ENCODE results near the gene METRN. TPM values are rescaled to one million over a fixed set of nuclear protein-coding genes. Genes with fewer than 3 reads are reported as not detected.

Gene METRN
- total RNA-seq, 4 donors from 2014 or later: 56.5 to 143 (median 78.0) TPM

GRCh38 chr16:707062-707538 is 7.8 kb upstream of the METRN start:
- TF ChIP-seq EP300 (IDR thresholded peaks at IDR 0.05) (no peak), POLR2A (IDR thresholded peaks at IDR 0.05; ENCODE audit: low read depth) (no peak), CTCF (IDR thresholded peaks at IDR 0.05) (no peak), POLR2AphosphoS5 (IDR thresholded peaks at IDR 0.05) (no peak)
- DNase-seq (ENCODE audit: extremely low spot score): no peak
- peaks cover 9 to 44% (median 32%) of the 10 kb centered on the region in 4 donors for H3K4me1 ChIP-seq
- intact Hi-C loops (cut with DNase I): no loop called here
- no peak overlapping the region for H3K27ac ChIP-seq (replicated peaks in 1 of 4)
- H3K4me3 ChIP-seq: no peak overlapping the region
- H3K9me3 ChIP-seq: no peaks in the 10 kb centered on the region
- WGBS: 35% methylated on average over 14 of the region's 14 CpGs
- H3K27me3 ChIP-seq: peaks cover 0 to 99% (median 84%) of the 10 kb centered on the region in 4 donors
- H3K36me3 ChIP-seq: no peaks in the 10 kb centered on the region

GRCh38 chr16:708019-708418 is 6.9 kb upstream of the METRN start:
- H3K4me3 ChIP-seq: no peak overlapping the region
- H3K36me3 ChIP-seq: no peaks in the 10 kb centered on the region
- intact Hi-C loops (cut with DNase I): no loop called here
- H3K4me1 ChIP-seq: peaks cover 9 to 46% (median 38%) of the 10 kb centered on the region in 4 donors
- H3K27ac ChIP-seq (replicated peaks in 1 of 4): no peak overlapping the region
- H3K27me3 ChIP-seq: peaks cover 0 to 93% (median 75%) of the 10 kb centered on the region in 4 donors
- no peak for DNase-seq (ENCODE audit: extremely low spot score)
- WGBS: 64% methylated on average over 3 of the region's 3 CpGs
- H3K9me3 ChIP-seq: no peaks in the 10 kb centered on the region
- TF ChIP-seq POLR2A (IDR thresholded peaks at IDR 0.05; ENCODE audit: low read depth): no peak
- no peak for TF ChIP-seq CTCF (IDR thresholded peaks at IDR 0.05)
- TF ChIP-seq EP300 (IDR thresholded peaks at IDR 0.05): no peak
- no peak for TF ChIP-seq POLR2AphosphoS5 (IDR thresholded peaks at IDR 0.05)

- H3K4me1 ChIP-seq: peaks cover 9 to 46% (median 39%) of the 10 kb centered on the region in 4 donors
Observed at GRCh38 chr16:708959-709358, 6.0 kb upstream of the METRN start.

GRCh38 chr16:709566-710499 is 5.1 kb upstream of the METRN start:
- intact Hi-C loops (cut with DNase I): loop anchor here (2.0 kb wide), 1 partner anchor 33 kb away; no protein-coding TSS in a partner anchor
- Histone ChIP-seq H3K9me3 (no peaks in the 10 kb centered on the region), H3K27me3 (peaks cover 0 to 82% (median 58%) of the 10 kb centered on the region in 4 donors), H3K4me1 (peaks cover 15 to 54% (median 46%) of the 10 kb centered on the region in 4 donors), H3K36me3 (no peaks in the 10 kb centered on the region), H3K27ac (replicated peaks in 1 of 4) (no peak overlapping the region), H3K4me3 (no peak overlapping the region)
- DNase-seq (ENCODE audit: extremely low spot score): no peak
- WGBS: 43% methylated on average over 12 of the region's 30 CpGs
- no peak for TF ChIP-seq POLR2AphosphoS5 (IDR thresholded peaks at IDR 0.05)
- no peak for TF ChIP-seq EP300 (IDR thresholded peaks at IDR 0.05)
- no peak for TF ChIP-seq CTCF (IDR thresholded peaks at IDR 0.05)
- no peak for TF ChIP-seq POLR2A (IDR thresholded peaks at IDR 0.05; ENCODE audit: low read depth)

More at GRCh38 chr16:708959-709358, 6.0 kb upstream of the METRN start:
- intact Hi-C loops (cut with DNase I): no loop called here
- Histone ChIP-seq H3K27ac (replicated peaks in 1 of 4) (no peak overlapping the region), H3K9me3 (no peaks in the 10 kb centered on the region), H3K36me3 (no peaks in the 10 kb centered on the region), H3K4me3 (no peak overlapping the region), H3K27me3 (peaks cover 0 to 88% (median 66%) of the 10 kb centered on the region in 4 donors)
- no peak for DNase-seq (ENCODE audit: extremely low spot score)
- 86% methylated on average over 2 of the region's 4 CpGs for WGBS
- TF ChIP-seq POLR2AphosphoS5 (IDR thresholded peaks at IDR 0.05) (no peak), EP300 (IDR thresholded peaks at IDR 0.05) (no peak), POLR2A (IDR thresholded peaks at IDR 0.05; ENCODE audit: low read depth) (no peak), CTCF (IDR thresholded peaks at IDR 0.05) (no peak)

All from esophagus muscularis mucosa (tissue), 4 donors.